OCI-M1 (cell line): ENCODE data around the gene IL10RA.

Source experiments
- DNase-seq: peaks from one replicate; lab custom pipeline; 2025; lab: John Stamatoyannopoulos, UW

The IL10RA gene

DNA sequence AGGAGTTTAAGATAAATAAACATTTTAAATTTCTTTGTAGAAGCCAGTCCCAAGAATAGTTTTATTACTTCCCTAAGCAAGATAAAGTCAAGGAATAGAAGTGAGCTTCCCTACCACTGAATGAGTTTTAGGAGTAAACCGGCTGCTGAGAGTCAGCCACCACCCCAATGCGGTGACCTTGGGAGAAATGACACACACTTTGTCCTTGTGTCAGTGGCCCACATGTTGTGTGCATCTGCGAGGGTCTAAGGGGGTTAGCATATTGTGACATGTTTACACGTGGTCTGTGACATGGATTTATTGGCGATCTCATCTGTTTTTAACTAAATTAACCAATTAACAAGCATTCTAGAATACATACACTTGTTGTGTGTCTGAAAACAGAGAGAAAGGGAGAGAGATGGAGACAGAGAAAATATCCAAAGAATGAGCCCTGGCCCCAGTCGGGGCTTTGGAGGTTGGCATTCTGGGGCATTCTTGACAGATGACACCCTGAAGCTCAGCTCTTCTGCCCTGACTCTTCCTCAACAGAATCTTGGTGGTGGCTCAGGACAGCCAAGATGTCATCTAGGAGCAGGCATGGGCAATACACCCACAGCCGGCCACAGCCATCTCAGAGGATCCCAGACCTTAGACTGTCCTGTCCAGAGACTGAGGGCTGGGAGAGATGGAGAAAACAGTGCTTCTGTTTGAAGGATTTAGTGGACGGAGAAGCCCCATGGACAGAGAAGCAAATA lies 60.9 kb downstream of the IL10RA start:
- DNase-seq, result no peak

DNA sequence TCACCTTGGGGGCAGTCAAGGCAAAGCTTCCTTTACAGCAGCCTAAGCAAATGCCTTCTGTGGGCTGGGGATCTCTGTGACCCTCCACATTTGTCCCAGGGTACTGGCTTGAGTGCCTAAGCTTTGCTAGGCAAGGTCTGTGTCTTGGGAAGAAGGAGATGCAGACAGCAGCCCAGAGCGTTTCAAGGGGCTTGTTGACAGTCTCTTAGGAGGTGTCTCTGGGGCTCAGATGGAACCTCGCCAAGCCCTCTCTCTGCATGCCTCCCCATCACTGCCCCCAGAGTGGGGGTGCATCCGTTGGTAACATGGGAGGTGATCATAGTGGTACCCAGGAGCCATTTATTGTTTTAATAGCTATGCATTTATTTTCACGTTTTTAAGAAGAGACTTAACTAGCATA lies 61.6 kb downstream of the IL10RA start:
- no peak for DNase-seq

DNA sequence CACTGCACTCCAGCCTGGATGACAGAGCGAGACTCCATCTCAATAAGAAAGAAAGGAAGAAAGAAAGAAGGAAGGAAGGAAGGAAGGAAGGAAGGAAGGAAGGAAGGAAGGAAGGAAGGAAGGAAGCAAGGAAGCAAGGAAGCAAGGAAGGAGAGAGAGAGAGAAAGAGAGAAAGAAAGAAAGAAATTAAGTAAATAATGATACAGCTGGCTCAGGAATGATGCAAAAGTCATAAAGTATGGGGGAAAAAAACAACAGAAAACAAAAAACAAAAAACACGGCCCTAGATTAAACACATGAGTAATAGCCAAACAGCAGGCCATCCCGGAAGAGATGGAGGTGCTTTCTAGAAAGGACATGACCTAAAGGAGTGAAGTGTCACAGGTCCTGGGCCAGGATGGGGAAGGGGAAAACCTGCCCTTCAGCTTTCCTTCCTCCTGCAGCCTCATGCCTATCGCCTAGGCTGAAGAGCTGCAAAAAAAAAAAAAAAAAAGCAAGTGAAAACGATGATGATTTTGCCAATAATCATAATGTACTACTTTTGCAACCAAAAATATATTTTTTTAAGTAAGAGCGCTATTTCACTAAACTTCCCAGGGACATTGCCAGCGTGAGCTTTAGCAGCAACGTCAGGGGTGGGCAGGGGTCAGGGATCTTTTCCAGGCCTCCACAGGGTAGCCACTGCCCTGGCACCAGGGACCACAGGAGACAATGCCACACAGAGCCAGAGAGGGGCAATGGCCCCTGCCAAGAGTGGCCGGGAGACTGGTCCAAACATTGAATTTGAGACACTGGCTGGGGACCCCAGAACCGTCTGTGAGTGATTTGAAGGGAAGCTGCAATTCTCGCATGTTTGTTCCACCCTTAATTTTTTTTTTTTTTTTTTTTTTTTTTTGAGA lies 62.5 kb downstream of the IL10RA start:
- DNase-seq, result no peak

DNA sequence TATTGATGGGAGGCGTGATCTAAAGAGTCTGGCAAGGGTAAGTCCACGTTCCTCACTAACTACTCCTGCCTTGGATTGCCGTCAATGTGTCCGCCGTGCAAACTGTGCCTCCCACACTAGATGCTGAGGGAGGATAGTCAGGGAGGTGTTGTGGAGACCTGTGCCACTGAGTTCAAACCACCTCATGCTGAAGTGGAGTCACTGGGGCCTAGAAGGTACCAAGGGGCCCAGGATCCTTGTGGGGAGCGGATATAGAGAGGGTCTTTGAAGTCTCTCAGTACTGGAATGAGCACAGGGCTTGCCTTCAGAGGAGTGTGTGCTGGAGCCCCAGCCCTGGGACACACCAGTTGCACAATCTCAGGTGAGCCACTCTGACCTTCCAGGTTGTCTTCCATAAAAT lies 63.6 kb downstream of the IL10RA start:
- DNase-seq, result no peak

DNA sequence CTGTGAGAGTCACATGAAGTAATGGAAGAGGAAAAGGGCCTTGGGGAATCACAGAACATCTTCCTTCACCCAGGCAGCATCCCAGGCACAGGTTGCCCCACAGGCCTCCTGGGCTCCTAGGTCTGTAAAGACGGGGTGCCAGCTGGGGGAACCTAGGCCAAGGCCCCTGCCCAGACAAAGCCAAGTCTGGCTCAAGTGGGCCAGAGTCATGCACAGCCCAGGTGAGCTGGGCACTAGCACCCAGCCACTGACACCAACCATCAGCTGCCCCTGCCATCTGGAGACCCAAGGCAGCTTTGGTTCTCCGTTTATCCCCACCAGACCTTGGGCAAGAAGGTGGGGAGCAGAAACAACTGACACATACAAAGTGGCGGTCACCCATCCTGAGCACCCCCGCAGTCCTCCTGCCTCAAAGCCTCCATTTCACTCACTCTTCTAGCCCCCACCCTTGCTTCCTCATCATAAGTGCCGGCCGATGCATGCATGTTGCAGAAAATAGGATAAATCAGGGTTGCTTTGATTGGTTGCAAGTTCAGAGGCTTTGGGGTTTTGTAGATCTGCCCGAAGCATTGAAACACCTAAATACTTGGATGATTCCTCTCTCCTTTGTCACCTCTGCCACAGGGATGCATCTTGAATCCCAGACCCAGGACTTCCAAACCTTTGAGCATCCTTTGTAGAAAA lies 64.2 kb downstream of the IL10RA start:
- no peak for DNase-seq
